Measurements from ENCODE around the gene SLC5A11.

The SLC5A11 gene

DNA sequence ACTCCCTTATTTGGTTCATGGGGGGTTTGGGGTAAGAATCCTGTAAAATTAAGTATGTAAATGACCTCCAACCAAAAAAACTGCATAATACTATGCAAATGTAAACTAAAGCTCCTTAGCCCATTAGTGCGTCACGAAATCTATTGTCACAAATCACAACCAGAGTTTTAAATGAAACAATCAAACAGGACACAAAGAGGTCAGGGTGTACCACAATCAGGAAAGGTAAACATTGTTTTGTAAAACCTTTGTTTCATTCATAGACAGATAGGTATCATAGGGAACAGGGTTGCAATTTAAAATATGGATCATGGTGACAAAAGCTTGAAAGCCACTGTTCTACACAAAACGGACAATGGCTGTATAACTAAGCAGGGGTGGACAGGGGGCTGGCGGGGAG, 108.4 kb downstream of the SLC5A11 start:
- H3K18ac ChIP-seq (ENCODE audit: low read length), result no peak overlapping the region
- H3K9me3 ChIP-seq (ENCODE audit: insufficient read depth, low read depth, low read length), result peaks cover 2% of the 10 kb centered on the region
- H3K14ac ChIP-seq (ENCODE audit: low read length), result no peak overlapping the region
- no peak overlapping the region for H2BK12ac ChIP-seq (ENCODE audit: low read length)
- no peak overlapping the region for H3K4me2 ChIP-seq (ENCODE audit: low read length)
- no CpG with 5 or more reads among the region's 4 CpGs for WGBS (ENCODE audit: extremely low coverage, insufficient coverage, insufficient read length)
- peaks cover 3% of the 10 kb centered on the region for H3K79me1 ChIP-seq (ENCODE audit: low read length)
- H4K12ac ChIP-seq (ENCODE audit: low read depth, low read length), result no peak overlapping the region
- DNase-seq, result no peak
- H3K27me3 ChIP-seq (ENCODE audit: insufficient read depth, low read length), result no peaks in the 10 kb centered on the region
- H3K4me1 ChIP-seq (ENCODE audit: control insufficient read depth in 1 of 2, insufficient read depth in 2 of 2, low read length in 2 of 2), result peaks cover 3 to 4% of the 10 kb centered on the region in 2 experiments
- H3K4ac ChIP-seq (ENCODE audit: low read depth, low read length), result no peak overlapping the region
- H3K36me3 ChIP-seq (ENCODE audit: control insufficient read depth in 1 of 2, insufficient read depth in 2 of 2, low read length in 2 of 2), result peaks cover 24 to 45% of the 10 kb centered on the region in 2 experiments
- H2BK120ac ChIP-seq (ENCODE audit: insufficient read depth, low read length, poor library complexity), result no peak overlapping the region
- H3K23ac ChIP-seq (ENCODE audit: low read length), result no peak overlapping the region
- H3K4me3 ChIP-seq (ENCODE audit: low read depth, low read length), result no peak overlapping the region
- no peak overlapping the region for H2AK5ac ChIP-seq (ENCODE audit: low read length)
- H2BK5ac ChIP-seq (ENCODE audit: low read depth, low read length, poor library complexity), result no peak overlapping the region
- H3K27ac ChIP-seq (ENCODE audit: low read depth, low read length), result no peak overlapping the region
- no peak overlapping the region for H2AFZ ChIP-seq (ENCODE audit: insufficient read depth, low read length, poor library complexity)
- no peaks in the 10 kb centered on the region for H3K79me2 ChIP-seq (ENCODE audit: control insufficient read depth, insufficient read depth, low read length, poor library complexity)
- H4K91ac ChIP-seq (ENCODE audit: low read depth, low read length), result no peak overlapping the region
- no peak overlapping the region for H4K8ac ChIP-seq (ENCODE audit: low read depth, low read length)
- H3K9ac ChIP-seq (ENCODE audit: low read length), result no peak overlapping the region

DNA sequence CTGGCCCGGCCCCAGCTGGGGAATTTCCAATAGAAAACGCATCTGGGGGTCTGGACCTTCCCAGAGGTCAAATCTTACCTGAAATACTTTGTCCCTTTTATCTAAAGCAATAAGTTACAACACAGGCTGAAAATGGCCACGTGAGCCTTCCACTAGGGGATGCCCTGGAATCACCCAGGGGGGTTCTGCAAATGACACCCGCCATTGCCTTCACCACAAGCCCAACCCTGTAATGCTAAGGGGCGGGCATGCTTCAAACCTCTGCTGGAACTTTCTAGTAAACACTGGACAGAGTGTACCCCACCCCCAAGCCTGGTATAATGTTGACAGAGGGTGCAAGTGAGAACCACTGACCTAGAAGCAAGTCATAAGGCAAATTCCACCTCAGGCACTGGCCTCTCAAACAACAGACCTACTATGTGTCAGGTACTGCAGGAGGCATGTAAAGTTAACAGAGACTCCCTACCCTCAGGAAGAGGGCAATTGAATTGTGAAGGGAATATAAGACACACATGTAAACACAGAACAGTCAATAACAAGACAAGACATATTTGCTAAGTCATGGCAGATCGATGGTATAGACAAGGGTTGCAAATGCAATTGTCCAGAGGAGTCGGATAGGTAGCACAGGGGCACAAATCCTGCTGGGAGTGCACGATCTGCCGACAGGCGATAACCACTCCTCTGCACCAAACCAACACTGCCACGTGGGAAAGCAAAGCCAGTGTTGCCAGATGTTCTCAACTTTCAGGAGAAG, 110.4 kb downstream of the SLC5A11 start:
- H4K12ac ChIP-seq (ENCODE audit: low read depth, low read length), result no peak overlapping the region
- H3K9ac ChIP-seq (ENCODE audit: low read length), result no peak overlapping the region
- H3K36me3 ChIP-seq (ENCODE audit: control insufficient read depth in 1 of 2, insufficient read depth in 2 of 2, low read length in 2 of 2), result peaks cover 30 to 51% of the 10 kb centered on the region in 2 experiments
- no peak overlapping the region for H2AK5ac ChIP-seq (ENCODE audit: low read length)
- H3K18ac ChIP-seq (ENCODE audit: low read length), result no peak overlapping the region
- no peak overlapping the region for H2BK5ac ChIP-seq (ENCODE audit: low read depth, low read length, poor library complexity)
- no peak overlapping the region for H3K23ac ChIP-seq (ENCODE audit: low read length)
- no peak overlapping the region for H3K4me3 ChIP-seq (ENCODE audit: low read depth, low read length)
- no peak overlapping the region for H3K4ac ChIP-seq (ENCODE audit: low read depth, low read length)
- no peak overlapping the region for H2BK120ac ChIP-seq (ENCODE audit: insufficient read depth, low read length, poor library complexity)
- WGBS (ENCODE audit: extremely low coverage, insufficient coverage, insufficient read length), result no CpG with 5 or more reads among the region's 11 CpGs
- H3K79me1 ChIP-seq (ENCODE audit: low read length), result no peaks in the 10 kb centered on the region
- no peak overlapping the region for H3K14ac ChIP-seq (ENCODE audit: low read length)
- no peaks in the 10 kb centered on the region for H3K27me3 ChIP-seq (ENCODE audit: insufficient read depth, low read length)
- no peak overlapping the region for H3K27ac ChIP-seq (ENCODE audit: low read depth, low read length)
- H2AFZ ChIP-seq (ENCODE audit: insufficient read depth, low read length, poor library complexity), result no peak overlapping the region
- H4K8ac ChIP-seq (ENCODE audit: low read depth, low read length), result no peak overlapping the region
- H3K79me2 ChIP-seq (ENCODE audit: control insufficient read depth, insufficient read depth, low read length, poor library complexity), result no peaks in the 10 kb centered on the region
- H2BK12ac ChIP-seq (ENCODE audit: low read length), result no peak overlapping the region
- H3K4me2 ChIP-seq (ENCODE audit: low read length), result no peak overlapping the region
- peaks cover 2% of the 10 kb centered on the region for H3K9me3 ChIP-seq (ENCODE audit: insufficient read depth, low read depth, low read length)
- H3K4me1 ChIP-seq (ENCODE audit: control insufficient read depth in 1 of 2, insufficient read depth in 2 of 2, low read length in 2 of 2), result no peaks in the 10 kb centered on the region
- H4K91ac ChIP-seq (ENCODE audit: low read depth, low read length), result no peak overlapping the region
- no peak for DNase-seq

DNA sequence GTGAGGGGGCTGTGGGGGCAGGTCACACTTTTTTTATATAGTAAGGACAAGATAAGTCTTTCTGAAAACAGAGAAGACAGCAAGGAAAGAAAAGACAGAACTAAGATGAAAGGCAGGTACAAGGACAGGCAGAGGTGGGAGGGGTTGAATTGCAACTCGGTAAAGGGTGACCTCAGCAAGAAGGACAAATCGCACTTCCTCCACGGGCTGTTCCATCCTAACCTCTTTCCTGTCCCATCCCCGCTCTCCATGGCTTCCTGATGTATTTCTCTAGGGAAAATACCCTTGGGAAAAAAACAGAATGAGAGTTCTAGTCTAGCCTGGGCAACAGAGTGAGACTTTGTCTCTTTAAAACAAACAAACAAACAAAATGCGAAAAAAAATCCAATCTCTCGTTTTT, 112.1 kb downstream of the SLC5A11 start:
- WGBS (ENCODE audit: extremely low coverage, insufficient coverage, insufficient read length), result no CpG with 5 or more reads among the region's 6 CpGs
- Histone ChIP-seq H3K27me3 (ENCODE audit: insufficient read depth, low read length) (no peaks in the 10 kb centered on the region), H3K14ac (ENCODE audit: low read length) (no peak overlapping the region), H3K4me3 (ENCODE audit: low read depth, low read length) (no peak overlapping the region), H2AK5ac (ENCODE audit: low read length) (no peak overlapping the region), H4K8ac (ENCODE audit: low read depth, low read length) (no peak overlapping the region), H3K27ac (ENCODE audit: low read depth, low read length) (no peak overlapping the region), H3K36me3 (ENCODE audit: control insufficient read depth in 1 of 2, insufficient read depth in 2 of 2, low read length in 2 of 2) (peaks cover 27 to 48% of the 10 kb centered on the region in 2 experiments), H4K12ac (ENCODE audit: low read depth, low read length) (no peak overlapping the region), H3K79me1 (ENCODE audit: low read length) (no peaks in the 10 kb centered on the region), H3K23ac (ENCODE audit: low read length) (no peak overlapping the region), H3K4ac (ENCODE audit: low read depth, low read length) (no peak overlapping the region), H3K9ac (ENCODE audit: low read length) (no peak overlapping the region), H3K79me2 (ENCODE audit: control insufficient read depth, insufficient read depth, low read length, poor library complexity) (no peaks in the 10 kb centered on the region), H3K18ac (ENCODE audit: low read length) (no peak overlapping the region), H2AFZ (ENCODE audit: insufficient read depth, low read length, poor library complexity) (no peak overlapping the region), H4K91ac (ENCODE audit: low read depth, low read length) (no peak overlapping the region), H3K4me1 (ENCODE audit: control insufficient read depth in 1 of 2, insufficient read depth in 2 of 2, low read length in 2 of 2) (no peaks in the 10 kb centered on the region), H2BK5ac (ENCODE audit: low read depth, low read length, poor library complexity) (no peak overlapping the region), H3K4me2 (ENCODE audit: low read length) (no peak overlapping the region), H3K9me3 (ENCODE audit: insufficient read depth, low read depth, low read length) (peaks cover 2% of the 10 kb centered on the region), H2BK12ac (ENCODE audit: low read length) (no peak overlapping the region), H2BK120ac (ENCODE audit: insufficient read depth, low read length, poor library complexity) (no peak overlapping the region)
- DNase-seq, result no peak
